ENCODE results near the gene PCDH9. TPM values are rescaled to one million over a fixed set of nuclear protein-coding genes. Genes with fewer than 3 reads are reported as not detected.

The PCDH9 gene
- total RNA-seq, 1 donor from 2014 or later, result 0.21 TPM

DNA sequence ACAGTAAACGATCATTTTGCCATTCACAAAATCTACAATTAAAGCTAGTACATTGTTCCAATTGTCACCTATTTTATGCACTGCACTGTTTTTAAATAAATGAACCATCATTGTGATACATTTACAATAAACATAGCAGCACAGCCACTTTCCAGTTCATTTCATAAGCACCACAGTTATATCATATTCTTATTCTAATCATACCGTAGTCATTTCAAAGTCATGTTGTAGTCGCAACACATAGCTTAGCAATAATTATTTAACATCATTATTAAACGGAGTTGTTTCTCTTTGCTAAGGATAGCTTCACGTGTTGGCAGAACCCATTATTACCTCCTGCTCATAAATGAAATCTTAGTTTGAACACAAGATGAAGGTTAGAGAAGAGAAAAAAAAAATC lies 2.2 kb upstream of the PCDH9 start:
- H3K4me1 Mint-ChIP-seq (ENCODE audit: low read depth), result peaks cover 6% of the 10 kb centered on the region

GRCh38 chr13:67231289-67232000 lies 1.3 kb upstream of the PCDH9 start:
- intact Hi-C loops (cut with micrococcal nuclease), result no loop called here
- H3K36me3 Mint-ChIP-seq (ENCODE audit: low read depth), result peaks cover 1% of the 10 kb centered on the region
- H3K4me3 Mint-ChIP-seq, result peak overlapping the region; percentile 89
- no peak overlapping the region for H3K27ac Mint-ChIP-seq
- H3K9me3 Mint-ChIP-seq, result no peaks in the 10 kb centered on the region
- H3K4me1 Mint-ChIP-seq (ENCODE audit: low read depth), result peaks cover 6% of the 10 kb centered on the region
- DNase-seq (ENCODE audit: low spot score), result no peak
- peaks cover 24% of the 10 kb centered on the region for H3K27me3 Mint-ChIP-seq (ENCODE audit: insufficient read depth)

More for the DNA sequence above, 2.2 kb upstream of the PCDH9 start:
- intact Hi-C loops (cut with micrococcal nuclease), result no loop called here
- Mint-ChIP-seq H3K9me3 (no peaks in the 10 kb centered on the region), H3K36me3 (ENCODE audit: low read depth) (peaks cover 1% of the 10 kb centered on the region), H3K27ac (no peak overlapping the region), H3K27me3 (ENCODE audit: insufficient read depth) (peaks cover 22% of the 10 kb centered on the region), H3K4me3 (no peak overlapping the region)
- no peak for DNase-seq (ENCODE audit: low spot score)

DNA sequence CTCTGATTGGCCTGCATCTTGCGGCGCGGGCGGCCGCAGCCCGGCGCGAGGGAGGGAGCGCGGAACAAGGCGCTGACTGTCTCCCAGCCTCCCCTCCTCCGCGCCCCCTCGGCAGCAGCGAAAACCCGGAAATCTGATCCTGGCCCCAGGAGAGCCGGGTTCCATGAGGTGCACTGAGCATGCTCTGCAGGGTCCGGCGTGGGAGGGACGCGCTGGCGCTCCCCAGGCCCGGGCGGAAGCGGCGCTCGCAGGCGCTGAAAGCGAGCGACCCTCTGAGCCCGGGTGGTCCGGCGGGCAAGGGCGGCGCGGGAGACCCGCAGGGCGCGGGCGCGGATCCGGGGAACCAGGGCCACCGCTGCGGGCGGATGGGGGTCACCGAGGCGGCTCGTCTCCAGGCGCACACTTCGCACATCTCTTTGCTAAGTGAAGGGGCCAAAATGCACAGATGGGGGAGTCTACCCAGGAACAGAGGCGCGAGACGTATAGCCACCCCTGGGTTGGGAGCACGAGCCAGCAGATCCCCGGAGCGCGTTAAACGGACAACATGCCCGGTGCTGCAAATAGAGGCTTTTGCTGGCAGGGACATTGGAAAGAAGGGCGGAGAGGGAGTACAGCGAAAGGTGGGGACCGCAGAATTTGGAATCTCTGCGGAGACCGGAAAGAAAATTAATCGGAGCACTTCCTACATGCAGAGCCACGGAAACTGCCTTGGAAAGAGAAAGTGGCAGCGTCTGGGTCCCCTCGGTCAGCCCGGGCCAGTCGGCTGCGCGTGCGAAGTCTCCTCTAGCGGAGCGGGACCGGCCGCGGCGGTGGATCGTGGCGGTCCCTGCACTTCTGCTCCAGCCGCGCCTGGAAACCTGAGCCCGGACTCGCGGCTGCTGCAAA lies 510 bp upstream of the PCDH9 start:
- peak; percentile 83 for DNase-seq (ENCODE audit: low spot score)
- H3K36me3 Mint-ChIP-seq (ENCODE audit: low read depth), result peaks cover 1% of the 10 kb centered on the region
- H3K4me3 Mint-ChIP-seq, result peak overlapping the region; percentile 89
- peaks cover 24% of the 10 kb centered on the region for H3K27me3 Mint-ChIP-seq (ENCODE audit: insufficient read depth)
- no peak overlapping the region for H3K27ac Mint-ChIP-seq
- peaks cover 6% of the 10 kb centered on the region for H3K4me1 Mint-ChIP-seq (ENCODE audit: low read depth)
- no peaks in the 10 kb centered on the region for H3K9me3 Mint-ChIP-seq
- intact Hi-C loops (cut with micrococcal nuclease), result no loop called here

DNA sequence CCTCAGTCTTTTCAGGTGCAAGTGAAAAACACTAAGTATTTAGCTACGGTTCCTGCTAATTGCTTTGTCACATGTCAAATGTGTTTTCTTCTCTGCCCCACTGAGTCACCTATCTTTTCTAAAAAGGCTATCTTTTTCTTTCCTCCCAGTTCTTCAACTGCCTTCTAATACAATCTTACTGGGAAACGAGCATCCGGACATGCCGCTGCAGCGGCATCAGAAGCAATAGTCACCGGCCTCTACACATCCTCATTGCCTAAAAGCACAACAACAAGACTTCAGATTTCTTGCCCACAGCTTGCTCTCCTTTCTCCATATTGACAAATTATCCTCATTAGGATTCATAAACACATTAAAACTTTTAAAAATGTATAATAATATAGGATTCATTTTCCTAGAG lies 1.2 kb downstream of the PCDH9 start:
- Mint-ChIP-seq H3K36me3 (ENCODE audit: low read depth) (peaks cover 1% of the 10 kb centered on the region), H3K9me3 (no peaks in the 10 kb centered on the region)
- intact Hi-C loops (cut with micrococcal nuclease), result no loop called here

GRCh38 chr13:67228031-67228430 lies 2.1 kb downstream of the PCDH9 start:
- intact Hi-C loops (cut with micrococcal nuclease), result no loop called here
- Mint-ChIP-seq H3K27ac (no peak overlapping the region), H3K9me3 (no peaks in the 10 kb centered on the region), H3K36me3 (ENCODE audit: low read depth) (peaks cover 1% of the 10 kb centered on the region), H3K27me3 (ENCODE audit: insufficient read depth) (peaks cover 19% of the 10 kb centered on the region), H3K4me1 (ENCODE audit: low read depth) (peaks cover 13% of the 10 kb centered on the region), H3K4me3 (no peak overlapping the region)
- DNase-seq (ENCODE audit: low spot score), result no peak

More for the DNA sequence above, 1.2 kb downstream of the PCDH9 start:
- Mint-ChIP-seq H3K27ac (no peak overlapping the region), H3K4me3 (no peak overlapping the region), H3K27me3 (ENCODE audit: insufficient read depth) (peaks cover 22% of the 10 kb centered on the region), H3K4me1 (ENCODE audit: low read depth) (peaks cover 11% of the 10 kb centered on the region)
- DNase-seq (ENCODE audit: low spot score), result no peak

DNA sequence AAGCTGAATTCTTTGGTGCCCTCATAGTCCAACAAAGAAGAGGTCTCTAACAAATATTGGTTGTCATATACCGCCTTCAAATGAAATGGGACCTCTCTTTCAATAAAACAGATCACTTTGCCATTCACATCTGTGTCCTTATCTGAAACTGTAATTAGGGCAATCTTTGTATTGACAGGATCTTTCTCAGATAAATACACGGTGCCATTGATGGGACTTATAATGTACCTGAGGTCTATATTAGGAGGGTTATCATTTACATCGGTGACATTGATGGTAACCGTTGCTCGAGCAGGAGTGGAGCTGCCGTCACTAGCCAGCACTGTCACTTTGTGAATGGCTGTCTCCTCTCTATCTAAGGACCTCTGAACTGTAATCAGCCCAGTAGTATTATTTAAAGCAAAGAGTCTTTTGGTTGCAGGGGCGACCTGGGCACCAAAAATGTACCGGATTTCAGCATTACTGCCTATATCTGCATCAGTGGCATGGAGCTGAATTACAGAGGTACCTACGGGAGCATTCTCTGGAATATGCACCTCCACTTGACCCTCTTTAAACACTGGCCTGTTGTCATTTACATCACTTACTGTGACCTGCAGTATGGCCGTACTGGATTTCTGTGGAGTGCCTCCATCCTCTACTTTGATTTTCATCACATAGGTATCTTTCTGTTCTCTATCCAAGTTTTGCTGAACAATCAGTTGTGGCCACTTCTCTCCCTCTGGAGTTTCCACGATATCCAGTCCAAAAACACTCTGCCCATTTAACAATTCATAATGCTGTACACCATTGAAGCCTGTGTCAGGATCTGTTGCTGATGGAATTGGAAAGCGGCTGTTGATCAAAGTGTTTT lies 2.8 kb downstream of the PCDH9 start:
- H3K4me1 Mint-ChIP-seq (ENCODE audit: low read depth), result peaks cover 13% of the 10 kb centered on the region
- no peaks in the 10 kb centered on the region for H3K9me3 Mint-ChIP-seq
- intact Hi-C loops (cut with micrococcal nuclease), result no loop called here
- DNase-seq (ENCODE audit: low spot score), result no peak
- peaks cover 1% of the 10 kb centered on the region for H3K36me3 Mint-ChIP-seq (ENCODE audit: low read depth)
- peaks cover 15% of the 10 kb centered on the region for H3K27me3 Mint-ChIP-seq (ENCODE audit: insufficient read depth)
- no peak overlapping the region for H3K4me3 Mint-ChIP-seq
- no peak overlapping the region for H3K27ac Mint-ChIP-seq

GRCh38 chr13:67226696-67227095 lies 3.4 kb downstream of the PCDH9 start:
- H3K36me3 Mint-ChIP-seq (ENCODE audit: low read depth), result peaks cover 1% of the 10 kb centered on the region
- intact Hi-C loops (cut with micrococcal nuclease), result no loop called here
- H3K4me3 Mint-ChIP-seq, result no peak overlapping the region
- peaks cover 13% of the 10 kb centered on the region for H3K4me1 Mint-ChIP-seq (ENCODE audit: low read depth)
- no peak for DNase-seq (ENCODE audit: low spot score)
- H3K27me3 Mint-ChIP-seq (ENCODE audit: insufficient read depth), result peaks cover 12% of the 10 kb centered on the region
- no peak overlapping the region for H3K27ac Mint-ChIP-seq
- no peaks in the 10 kb centered on the region for H3K9me3 Mint-ChIP-seq

- DNase-seq (ENCODE audit: low spot score), result no peak
- H3K9me3 Mint-ChIP-seq, result no peaks in the 10 kb centered on the region
- H3K27me3 Mint-ChIP-seq (ENCODE audit: insufficient read depth), result peaks cover 5% of the 10 kb centered on the region
- no peak overlapping the region for H3K4me3 Mint-ChIP-seq
- H3K27ac Mint-ChIP-seq, result no peak overlapping the region
- H3K36me3 Mint-ChIP-seq (ENCODE audit: low read depth), result no peaks in the 10 kb centered on the region
- H3K4me1 Mint-ChIP-seq (ENCODE audit: low read depth), result peaks cover 7% of the 10 kb centered on the region
- intact Hi-C loops (cut with micrococcal nuclease), result no loop called here
Observed at GRCh38 chr13:67225252-67226159, 4.6 kb downstream of the PCDH9 start.

DNA sequence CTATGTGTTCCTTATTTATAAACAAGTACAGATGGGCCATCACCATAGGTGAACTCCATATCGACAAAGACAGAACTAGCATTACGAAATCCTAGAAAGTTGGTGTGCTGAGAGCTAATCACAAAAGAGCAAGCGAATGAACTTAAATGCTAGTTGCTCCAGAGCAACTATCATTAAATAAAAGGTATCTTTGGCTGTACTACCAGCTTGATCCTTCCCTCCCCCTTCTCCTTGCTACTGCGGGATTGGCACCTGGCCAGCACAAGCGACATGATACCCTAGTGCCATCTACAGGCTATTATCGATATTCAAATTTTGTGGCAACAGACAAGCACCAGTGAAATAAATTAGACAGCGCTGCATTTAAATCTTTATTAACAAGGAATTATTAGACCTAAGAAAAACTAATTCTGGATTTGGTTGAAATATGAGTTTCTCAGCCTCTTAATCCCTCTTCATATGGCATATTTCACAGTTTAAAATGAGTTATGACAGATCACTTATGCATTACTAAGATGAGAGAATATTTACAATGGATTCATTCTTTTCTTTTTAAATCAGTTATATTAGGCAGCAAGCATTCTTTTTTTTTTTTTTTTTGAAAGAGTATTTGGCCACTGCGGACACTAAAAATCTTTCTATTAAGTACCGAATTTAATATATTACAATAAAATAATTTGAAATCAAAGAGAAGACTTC lies 5.8 kb downstream of the PCDH9 start:
- H3K9me3 Mint-ChIP-seq, result no peaks in the 10 kb centered on the region
- intact Hi-C loops (cut with micrococcal nuclease), result no loop called here
- peaks cover 5% of the 10 kb centered on the region for H3K27me3 Mint-ChIP-seq (ENCODE audit: insufficient read depth)
- DNase-seq (ENCODE audit: low spot score), result no peak
- peaks cover 7% of the 10 kb centered on the region for H3K4me1 Mint-ChIP-seq (ENCODE audit: low read depth)
- no peak overlapping the region for H3K27ac Mint-ChIP-seq
- no peak overlapping the region for H3K4me3 Mint-ChIP-seq
- H3K36me3 Mint-ChIP-seq (ENCODE audit: low read depth), result no peaks in the 10 kb centered on the region

GRCh38 chr13:67223742-67224141 lies 6.4 kb downstream of the PCDH9 start:
- intact Hi-C loops (cut with micrococcal nuclease), result no loop called here
- Mint-ChIP-seq H3K27ac (no peak overlapping the region), H3K36me3 (ENCODE audit: low read depth) (no peaks in the 10 kb centered on the region), H3K4me1 (ENCODE audit: low read depth) (peaks cover 7% of the 10 kb centered on the region), H3K27me3 (ENCODE audit: insufficient read depth) (peaks cover 5% of the 10 kb centered on the region), H3K4me3 (no peak overlapping the region), H3K9me3 (no peaks in the 10 kb centered on the region)
- DNase-seq (ENCODE audit: low spot score), result no peak

- no peaks in the 10 kb centered on the region for H3K9me3 Mint-ChIP-seq
- H3K27me3 Mint-ChIP-seq (ENCODE audit: insufficient read depth), result peaks cover 5% of the 10 kb centered on the region
- peaks cover 7% of the 10 kb centered on the region for H3K4me1 Mint-ChIP-seq (ENCODE audit: low read depth)
- no peak overlapping the region for H3K27ac Mint-ChIP-seq
- intact Hi-C loops (cut with micrococcal nuclease), result no loop called here
- no peak overlapping the region for H3K4me3 Mint-ChIP-seq
- no peak for DNase-seq (ENCODE audit: low spot score)
- H3K36me3 Mint-ChIP-seq (ENCODE audit: low read depth), result no peaks in the 10 kb centered on the region
Observed at GRCh38 chr13:67223024-67223423, 7.1 kb downstream of the PCDH9 start.

All from activated T-helper 1 cell treated with anti-CD3 and anti-CD28 coated beads, Interleukin-12 subunit alpha, Interleukin-12 subunit beta, Interleukin-2, Interleukin-4 antibody, amounts not matched to agents 30 ng/mL and 10 ng/mL and 1 ng/mL, durations not matched to agents 14 hours and 24 hours and 36 hours (primary cell).